Peyer's patch (tissue), 4 donors: Measurements from ENCODE around the gene CDC34.

Source experiments
- CTCF ChIP-seq, 6 experiments: fragments of 450-650 bp in 4 of 6; fragments of 200-600 bp in 2 of 6; sonication (generic) in 1 of 6; IDR thresholded peaks; one replicate each; pipeline ENCODE4 v1.5.1; 2017 to 2019; ENCODE audit warnings: antibody characterized with exemption in 6 of 6, mild to moderate bottlenecking in 3 of 6, moderate library complexity in 1 of 6
- POLR2A ChIP-seq, 2 donors: fragments of 450-650 bp; IDR thresholded peaks; one replicate each; pipeline ENCODE4 v1.5.1; 2017; ENCODE audit warnings: antibody characterized with exemption in 2 of 2, mild to moderate bottlenecking in 2 of 2, moderate library complexity in 2 of 2

- no peak for TF ChIP-seq CTCF (IDR thresholded peaks at IDR 0.05)
- TF ChIP-seq POLR2A (IDR thresholded peaks at IDR 0.05) = no peak
These were observed 35.4 kb upstream of the CDC34 start, which contains the start of gene MADCAM1 for GRCh38 chr19:496112-496665.
